GM12891 (cell line): Measurements from ENCODE around the gene BATF2.

ENCODE experiments used
- POLR2A ChIP-seq: IDR thresholded peaks from 2 replicates; pipeline ENCODE4 v1.6.1; 2011; ENCODE audit warnings: low read depth, low read length, control low read depth
- POLR2AphosphoS5 ChIP-seq: IDR thresholded peaks from 2 replicates; pipeline ENCODE4 v1.6.1; 2011; ENCODE audit warnings: low read depth, low read length, control low read depth
- TAF1 ChIP-seq: IDR thresholded peaks from 2 replicates; pipeline ENCODE4 v1.6.1; 2011; ENCODE audit warnings: low read depth, low read length, control low read depth

GRCh38 chr11:65008016-65008415 lies 11.2 kb upstream of the BATF2 start:
- no peak for TF ChIP-seq POLR2A
- TF ChIP-seq POLR2AphosphoS5, result no peak
- no peak for TF ChIP-seq TAF1
